K562 (cell line): ENCODE results near the gene SMYD2.

Source experiments
- ARNT ChIP-seq, 2 experiments: fragments of 450-650 bp; IDR thresholded peaks; 2 replicates each; pipeline ENCODE4 v1.6.1; 2016; ENCODE audit warnings: mild to moderate bottlenecking in 1 of 2
- BCL6 ChIP-seq: fragments of 250-450 bp; sonication (Bioruptor Pico); IDR thresholded peaks from 2 replicates; pipeline ENCODE4 v1.4.0; 2020
- CTCF ChIP-seq, 3 experiments: IDR thresholded peaks in 2 of 3; conservative IDR thresholded peaks in 1 of 3; 2 replicates each; pipeline ENCODE4 v1.5.1; 2011 to 2012; ENCODE audit warnings: low read length in 3 of 3, mild to moderate bottlenecking in 3 of 3, control low read depth in 2 of 3, improper control_type of control experiment in 1 of 3, inconsistent platforms in 1 of 3, low read depth in 1 of 3, mixed read lengths in 1 of 3, moderate library complexity in 1 of 3; ENCODE audit not compliant: insufficient read depth in 2 of 3
- KLF13 ChIP-seq: fragments of 450-650 bp; IDR thresholded peaks from 2 replicates; pipeline ENCODE4 v1.6.1; 2016; ENCODE audit warnings: missing genetic modification characterization, low read depth, mild to moderate bottlenecking, missing compliant biosample characterization, moderate library complexity, borderline replicate concordance
- MYBL2 ChIP-seq, 2 experiments: fragments of 450-650 bp in 1 of 2; sonication (generic) in 1 of 2; formaldehyde crosslinking in 1 of 2; IDR thresholded peaks; 2 replicates each; pipeline versions ENCODE4 v1.6.1 to v1.8.1; 2017 to 2022; ENCODE audit warnings: borderline replicate concordance in 1 of 2, inconsistent platforms in 1 of 2, low read depth in 1 of 2, mild to moderate bottlenecking in 1 of 2, missing genetic modification reagents in 1 of 2, moderate library complexity in 1 of 2
- POLR2A ChIP-seq: fragments of 450-650 bp; conservative IDR thresholded peaks from 2 replicates; pipeline ENCODE4 v1.6.1; 2016
- SRF ChIP-seq, 2 experiments: fragments of 250-450, 450-650 bp in 1 of 2; sonication (Bioruptor Pico) in 1 of 2; sonication (generic) in 1 of 2; formaldehyde crosslinking; IDR thresholded peaks; 2 replicates each; pipeline versions ENCODE4 v1.5.0 to v1.5.1; 2020 to 2022; ENCODE audit warnings: mild to moderate bottlenecking in 1 of 2, missing genetic modification reagents in 1 of 2
- XRCC5 ChIP-seq: fragments of 200-400 bp; formaldehyde crosslinking; IDR thresholded peaks from 2 replicates; pipeline ENCODE4 v1.6.1; 2017; ENCODE audit warnings: low read depth, mild to moderate bottlenecking, low read length
- ZKSCAN1 ChIP-seq: fragments of 150-350 bp; IDR thresholded peaks from 2 replicates; pipeline ENCODE4 v1.6.1; 2016; ENCODE audit warnings: low read depth, low read length
- ZNF384 ChIP-seq: IDR thresholded peaks from 2 replicates; pipeline ENCODE4 v1.6.1; 2012; ENCODE audit warnings: low read depth, low read length, improper control_type of control experiment
- ZNF830 ChIP-seq: fragments of 250-450 bp; sonication (Bioruptor Pico); IDR thresholded peaks from 2 replicates; pipeline ENCODE4 v1.5.0; 2021; ENCODE audit warnings: mild to moderate bottlenecking
- ZZZ3 ChIP-seq: fragments of 450-650 bp; IDR thresholded peaks from 2 replicates; pipeline ENCODE4 v1.6.1; 2016; ENCODE audit warnings: antibody characterized with exemption, mild to moderate bottlenecking, moderate library complexity
- TF ChIP-seq, protein P1 (sequence below), 2 experiments: fragments of 450-650 bp in 1 of 2; sonication (generic) in 1 of 2; formaldehyde crosslinking in 1 of 2; IDR thresholded peaks; 2 replicates each; pipeline versions ENCODE4 v1.7.1 to v1.9.0; 2016 to 2022; ENCODE audit warnings: inconsistent platforms in 1 of 2, mild to moderate bottlenecking in 1 of 2, missing genetic modification reagents in 1 of 2

DNA sequence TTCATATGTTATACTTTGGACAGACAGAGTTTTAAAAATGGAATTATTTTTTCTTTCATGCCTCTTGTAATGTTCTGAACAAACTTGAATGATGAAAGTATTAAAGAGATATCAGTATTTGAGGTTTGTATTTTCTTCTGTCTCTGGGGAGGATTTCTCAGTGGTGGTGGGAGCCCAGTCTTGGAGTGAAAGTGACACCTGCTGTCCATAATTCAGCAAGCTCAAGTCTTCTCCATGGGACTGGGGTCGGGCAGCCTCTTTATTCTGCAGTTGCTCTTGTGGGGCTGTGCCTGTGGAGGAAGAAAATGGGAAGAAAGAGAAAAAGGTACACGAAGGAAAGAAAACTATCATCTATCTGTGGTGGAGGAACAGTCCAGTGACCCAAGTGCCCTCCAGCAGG, 56.1 kb downstream of the SMYD2 start:
- TF ChIP-seq XRCC5 (no peak), CTCF (IDR thresholded peaks at IDR 0.05 in 2 of 3, conservative IDR thresholded peaks at IDR 0.05 in 1 of 3; ENCODE audit: insufficient read depth in 2 of 3, low read depth in 1 of 3, low read length in 3 of 3) (no peak), KLF13 (tag) (no peak), ZKSCAN1 (no peak), BCL6 (CRISPR knock-in tag) (no peak), ZNF384 (no peak), MYBL2 (IDR thresholded peaks at IDR 0.05; ENCODE audit: low read depth) (no peak), MYBL2 (CRISPR knock-in tag; IDR thresholded peaks at IDR 0.05; ENCODE audit: borderline replicate concordance) (no peak), POLR2A (no peak), ZNF830 (CRISPR knock-in tag) (no peak), ZZZ3 (no peak), SRF (CRISPR knock-in tag; IDR thresholded peaks at IDR 0.05) (no peak), ARNT (IDR thresholded peaks at IDR 0.05) (no peak)
- TF ChIP-seq, protein P1, sequence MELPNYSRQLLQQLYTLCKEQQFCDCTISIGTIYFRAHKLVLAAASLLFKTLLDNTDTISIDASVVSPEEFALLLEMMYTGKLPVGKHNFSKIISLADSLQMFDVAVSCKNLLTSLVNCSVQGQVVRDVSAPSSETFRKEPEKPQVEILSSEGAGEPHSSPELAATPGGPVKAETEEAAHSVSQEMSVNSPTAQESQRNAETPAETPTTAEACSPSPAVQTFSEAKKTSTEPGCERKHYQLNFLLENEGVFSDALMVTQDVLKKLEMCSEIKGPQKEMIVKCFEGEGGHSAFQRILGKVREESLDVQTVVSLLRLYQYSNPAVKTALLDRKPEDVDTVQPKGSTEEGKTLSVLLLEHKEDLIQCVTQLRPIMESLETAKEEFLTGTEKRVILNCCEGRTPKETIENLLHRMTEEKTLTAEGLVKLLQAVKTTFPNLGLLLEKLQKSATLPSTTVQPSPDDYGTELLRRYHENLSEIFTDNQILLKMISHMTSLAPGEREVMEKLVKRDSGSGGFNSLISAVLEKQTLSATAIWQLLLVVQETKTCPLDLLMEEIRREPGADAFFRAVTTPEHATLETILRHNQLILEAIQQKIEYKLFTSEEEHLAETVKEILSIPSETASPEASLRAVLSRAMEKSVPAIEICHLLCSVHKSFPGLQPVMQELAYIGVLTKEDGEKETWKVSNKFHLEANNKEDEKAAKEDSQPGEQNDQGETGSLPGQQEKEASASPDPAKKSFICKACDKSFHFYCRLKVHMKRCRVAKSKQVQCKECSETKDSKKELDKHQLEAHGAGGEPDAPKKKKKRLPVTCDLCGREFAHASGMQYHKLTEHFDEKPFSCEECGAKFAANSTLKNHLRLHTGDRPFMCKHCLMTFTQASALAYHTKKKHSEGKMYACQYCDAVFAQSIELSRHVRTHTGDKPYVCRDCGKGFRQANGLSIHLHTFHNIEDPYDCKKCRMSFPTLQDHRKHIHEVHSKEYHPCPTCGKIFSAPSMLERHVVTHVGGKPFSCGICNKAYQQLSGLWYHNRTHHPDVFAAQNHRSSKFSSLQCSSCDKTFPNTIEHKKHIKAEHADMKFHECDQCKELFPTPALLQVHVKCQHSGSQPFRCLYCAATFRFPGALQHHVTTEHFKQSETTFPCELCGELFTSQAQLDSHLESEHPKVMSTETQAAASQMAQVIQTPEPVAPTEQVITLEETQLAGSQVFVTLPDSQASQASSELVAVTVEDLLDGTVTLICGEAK (IDR thresholded peaks at IDR 0.05): no peak
- TF ChIP-seq, protein P1 (CRISPR knock-in tag; IDR thresholded peaks at IDR 0.05): no peak
